Keratinocyte (primary cell): Measurements from ENCODE around the gene RUNX1.

Experiments
- CTCF ChIP-seq, 3 experiments: IDR thresholded peaks in 1 of 3; conservative IDR thresholded peaks in 1 of 3; optimal IDR thresholded peaks in 1 of 3; 2 replicates in 2 of 3; 3 replicates in 1 of 3; pipeline versions ENCODE3 to v1.5.1; 2011; ENCODE audit warnings: low read length in 3 of 3, mild to moderate bottlenecking in 3 of 3, moderate library complexity in 2 of 3, control low read depth in 1 of 3, inconsistent platforms in 1 of 3; ENCODE audit not compliant: insufficient read depth in 2 of 3; ENCODE audit errors: extremely low read depth in 1 of 3
- EZH2 ChIP-seq: IDR thresholded peaks from one replicate; pipeline ENCODE4 v1.6.1; 2012; ENCODE audit warnings: inconsistent platforms, mild to moderate bottlenecking, low read length, moderate library complexity

GRCh38 chr21:34748862-34749261, 300.2 kb downstream of the RUNX1 start:
- no peak for TF ChIP-seq EZH2
- no peak for TF ChIP-seq CTCF (optimal IDR thresholded peaks at IDR 0.05 in 1 of 3, IDR thresholded peaks at IDR 0.05 in 1 of 3, conservative IDR thresholded peaks at IDR 0.05 in 1 of 3; ENCODE audit: extremely low read depth in 1 of 3, insufficient read depth in 2 of 3, low read length in 3 of 3)
